WTC11 (cell line): ENCODE data around the gene MCTS1. TPM values are rescaled to one million over a fixed set of nuclear protein-coding genes. Genes with fewer than 3 reads are reported as not detected.

ENCODE experiments used
- ATAC-seq: fragments of 200-7000 bp; cut with Tn5 transposase; 2 replicates; pipeline ENCODE4 v1.10.0; 2021; ENCODE audit warnings: mild to moderate bottlenecking, moderate library complexity
- CTCF ChIA-PET: fragments of 300-600 bp; sonication (Branson Sonifier 250); formaldehyde crosslinking; loops from one replicate; lab custom pipeline; 2021; ENCODE audit warnings: antibody characterized with exemption; lab: Charles Lee
- POLR2A ChIA-PET: fragments of 350-600 bp; sonication (Branson Sonifier 250); formaldehyde crosslinking; loops from one replicate; lab custom pipeline; 2021; ENCODE audit warnings: antibody characterized with exemption; lab: Charles Lee
- DNase-seq: peaks from one replicate; pipeline ENCODE4 v3.0.0; 2021; ENCODE audit warnings: low spot score
- H3K27ac Mint-ChIP-seq: 2 replicates; pipeline ENCODE4 v1.8.0; 2021; ENCODE audit warnings: mixed read lengths
- H3K27me3 Mint-ChIP-seq: 2 replicates; pipeline ENCODE4 v1.8.0; 2021; ENCODE audit warnings: low read depth, mild to moderate bottlenecking, moderate library complexity, mixed read lengths
- H3K36me3 Mint-ChIP-seq: 2 replicates; pipeline ENCODE4 v1.8.0; 2021; ENCODE audit warnings: mixed read lengths
- H3K4me1 Mint-ChIP-seq: 2 replicates; pipeline ENCODE4 v1.8.0; 2022; ENCODE audit warnings: mixed read lengths
- H3K4me3 Mint-ChIP-seq: 2 replicates; pipeline ENCODE4 v1.8.0; 2021; ENCODE audit warnings: mild to moderate bottlenecking, moderate library complexity, mixed read lengths
- H3K9me3 Mint-ChIP-seq: 2 replicates; pipeline ENCODE4 v1.8.0; 2021; ENCODE audit warnings: mixed read lengths
- CREB1 ChIP-seq: sonication (generic); formaldehyde crosslinking; IDR thresholded peaks from 2 replicates; pipeline ENCODE4 v1.8.0; 2023; ENCODE audit warnings: mild to moderate bottlenecking, missing genetic modification reagents
- EMX1 ChIP-seq: fragments of 250-450 bp; sonication (Bioruptor Pico); IDR thresholded peaks from 2 replicates; pipeline ENCODE4 v1.8.0; 2021; ENCODE audit warnings: mild to moderate bottlenecking
- FOXJ3 ChIP-seq: sonication (generic); formaldehyde crosslinking; IDR thresholded peaks from 2 replicates; pipeline ENCODE4 v1.9.0; 2021; ENCODE audit warnings: missing genetic modification reagents, mild to moderate bottlenecking, borderline replicate concordance
- GABPB1 ChIP-seq: sonication (generic); formaldehyde crosslinking; IDR thresholded peaks from 2 replicates; pipeline ENCODE4 v1.8.1; 2023; ENCODE audit warnings: mild to moderate bottlenecking, missing genetic modification reagents
- NFYB ChIP-seq: sonication (generic); formaldehyde crosslinking; conservative IDR thresholded peaks from 2 replicates; pipeline ENCODE4 v1.8.0; 2022; ENCODE audit warnings: low read depth, missing genetic modification reagents
- NR3C1 ChIP-seq: sonication (generic); formaldehyde crosslinking; conservative IDR thresholded peaks from 2 replicates; pipeline ENCODE4 v1.8.1; 2023; ENCODE audit warnings: low read depth, mild to moderate bottlenecking, missing genetic modification reagents
- TCF7 ChIP-seq: sonication (generic); formaldehyde crosslinking; IDR thresholded peaks from 2 replicates; pipeline ENCODE4 v1.8.0; 2022; ENCODE audit warnings: mild to moderate bottlenecking, low read depth, missing genetic modification reagents, moderate library complexity
- TEAD1 ChIP-seq: sonication (generic); formaldehyde crosslinking; IDR thresholded peaks from 2 replicates; pipeline ENCODE4 v1.8.0; 2022; ENCODE audit warnings: mild to moderate bottlenecking, missing genetic modification reagents
- ZNF232 ChIP-seq: sonication (generic); formaldehyde crosslinking; IDR thresholded peaks from 2 replicates; pipeline ENCODE4 v1.8.0; 2022; ENCODE audit warnings: mild to moderate bottlenecking, missing genetic modification reagents
- ZNF416 ChIP-seq: fragments of 250-450 bp; sonication (Bioruptor Pico); IDR thresholded peaks from 2 replicates; pipeline ENCODE4 v1.9.0; 2021; ENCODE audit warnings: mild to moderate bottlenecking, inconsistent platforms
- ZNF671 ChIP-seq: fragments of 250-450 bp; sonication (Bioruptor Pico); IDR thresholded peaks from 2 replicates; pipeline ENCODE4 v1.8.0; 2021; ENCODE audit warnings: mild to moderate bottlenecking
- total RNA-seq: library from RNA; stranded (reverse); gene quantifications from 3 replicates; pipeline ENCODE4 v1.2.3, GENCODE V29; 2021
- TF ChIP-seq, protein P1 (sequence below): sonication (generic); formaldehyde crosslinking; IDR thresholded peaks from 2 replicates; pipeline ENCODE4 v1.8.0; 2022; ENCODE audit warnings: mild to moderate bottlenecking, missing genetic modification reagents
- TF ChIP-seq, protein P2 (sequence below): fragments of 250-450 bp; sonication (Bioruptor Pico); IDR thresholded peaks from 2 replicates; pipeline ENCODE4 v1.8.0; 2021; ENCODE audit warnings: mild to moderate bottlenecking
- TF ChIP-seq, protein P3 (sequence below): sonication (generic); formaldehyde crosslinking; IDR thresholded peaks from 2 replicates; pipeline ENCODE4 v1.8.1; 2022; ENCODE audit warnings: low read depth, mild to moderate bottlenecking, moderate library complexity, missing genetic modification reagents, borderline replicate concordance
- TF ChIP-seq, protein P4 (sequence below): sonication (generic); formaldehyde crosslinking; IDR thresholded peaks from 2 replicates; pipeline ENCODE4 v1.8.1; 2023; ENCODE audit warnings: mild to moderate bottlenecking, missing genetic modification reagents
- TF ChIP-seq, protein P5 (sequence below): sonication (generic); formaldehyde crosslinking; IDR thresholded peaks from 2 replicates; pipeline ENCODE4 v1.8.0; 2023; ENCODE audit warnings: missing genetic modification reagents
- TF ChIP-seq, protein P6 (sequence below): sonication (generic); formaldehyde crosslinking; IDR thresholded peaks from 2 replicates; pipeline ENCODE4 v1.8.0; 2022; ENCODE audit warnings: mild to moderate bottlenecking, missing genetic modification reagents
- TF ChIP-seq, protein P7 (sequence below): sonication (generic); formaldehyde crosslinking; IDR thresholded peaks from 2 replicates; pipeline ENCODE4 v1.8.1; 2023; ENCODE audit warnings: mild to moderate bottlenecking, missing genetic modification reagents
- TF ChIP-seq, protein P8 (sequence below): sonication (generic); formaldehyde crosslinking; IDR thresholded peaks from 2 replicates; pipeline ENCODE4 v1.8.1; 2023; ENCODE audit warnings: mild to moderate bottlenecking, missing genetic modification reagents, moderate library complexity
- TF ChIP-seq, protein P9 (sequence below): fragments of 250-450 bp; sonication (Bioruptor Pico); IDR thresholded peaks from 2 replicates; pipeline ENCODE4 v2.1.2; 2022; ENCODE audit warnings: mild to moderate bottlenecking, moderate library complexity

MCTS1 gene
- total RNA-seq, 1 experiment from 2014 or later: 22.8 TPM

DNA sequence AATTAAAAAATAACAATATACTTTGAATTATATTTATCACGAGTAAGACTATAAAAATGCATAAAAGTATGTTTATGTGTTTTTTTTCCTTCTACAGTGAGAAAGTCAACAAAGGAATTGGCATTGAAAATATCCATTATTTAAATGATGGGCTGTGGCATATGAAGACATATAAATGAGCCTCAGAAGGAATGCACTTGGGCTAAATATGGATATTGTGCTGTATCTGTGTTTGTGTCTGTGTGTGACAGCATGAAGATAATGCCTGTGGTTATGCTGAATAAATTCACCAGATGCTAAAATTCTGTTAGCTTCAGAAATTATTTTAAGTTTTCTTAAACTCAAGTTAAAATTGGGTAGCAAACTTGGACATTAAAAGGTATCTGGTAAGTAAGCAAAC, 8.2 kb downstream of the MCTS1 start (continued):
- TF ChIP-seq, protein P1, sequence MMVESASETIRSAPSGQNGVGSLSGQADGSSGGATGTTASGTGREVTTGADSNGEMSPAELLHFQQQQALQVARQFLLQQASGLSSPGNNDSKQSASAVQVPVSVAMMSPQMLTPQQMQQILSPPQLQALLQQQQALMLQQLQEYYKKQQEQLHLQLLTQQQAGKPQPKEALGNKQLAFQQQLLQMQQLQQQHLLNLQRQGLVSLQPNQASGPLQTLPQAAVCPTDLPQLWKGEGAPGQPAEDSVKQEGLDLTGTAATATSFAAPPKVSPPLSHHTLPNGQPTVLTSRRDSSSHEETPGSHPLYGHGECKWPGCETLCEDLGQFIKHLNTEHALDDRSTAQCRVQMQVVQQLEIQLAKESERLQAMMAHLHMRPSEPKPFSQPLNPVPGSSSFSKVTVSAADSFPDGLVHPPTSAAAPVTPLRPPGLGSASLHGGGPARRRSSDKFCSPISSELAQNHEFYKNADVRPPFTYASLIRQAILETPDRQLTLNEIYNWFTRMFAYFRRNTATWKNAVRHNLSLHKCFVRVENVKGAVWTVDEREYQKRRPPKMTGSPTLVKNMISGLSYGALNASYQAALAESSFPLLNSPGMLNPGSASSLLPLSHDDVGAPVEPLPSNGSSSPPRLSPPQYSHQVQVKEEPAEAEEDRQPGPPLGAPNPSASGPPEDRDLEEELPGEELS (CRISPR knock-in tag): no peak
- no peak for TF ChIP-seq TCF7
- no peak for TF ChIP-seq NR3C1 (CRISPR knock-in tag)
- TF ChIP-seq ZNF232 (CRISPR knock-in tag): no peak
- TF ChIP-seq GABPB1: no peak
- TF ChIP-seq NFYB (CRISPR knock-in tag): no peak
- TF ChIP-seq, protein P2, sequence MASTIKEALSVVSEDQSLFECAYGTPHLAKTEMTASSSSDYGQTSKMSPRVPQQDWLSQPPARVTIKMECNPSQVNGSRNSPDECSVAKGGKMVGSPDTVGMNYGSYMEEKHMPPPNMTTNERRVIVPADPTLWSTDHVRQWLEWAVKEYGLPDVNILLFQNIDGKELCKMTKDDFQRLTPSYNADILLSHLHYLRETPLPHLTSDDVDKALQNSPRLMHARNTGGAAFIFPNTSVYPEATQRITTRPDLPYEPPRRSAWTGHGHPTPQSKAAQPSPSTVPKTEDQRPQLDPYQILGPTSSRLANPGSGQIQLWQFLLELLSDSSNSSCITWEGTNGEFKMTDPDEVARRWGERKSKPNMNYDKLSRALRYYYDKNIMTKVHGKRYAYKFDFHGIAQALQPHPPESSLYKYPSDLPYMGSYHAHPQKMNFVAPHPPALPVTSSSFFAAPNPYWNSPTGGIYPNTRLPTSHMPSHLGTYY (CRISPR knock-in tag): no peak

DNA sequence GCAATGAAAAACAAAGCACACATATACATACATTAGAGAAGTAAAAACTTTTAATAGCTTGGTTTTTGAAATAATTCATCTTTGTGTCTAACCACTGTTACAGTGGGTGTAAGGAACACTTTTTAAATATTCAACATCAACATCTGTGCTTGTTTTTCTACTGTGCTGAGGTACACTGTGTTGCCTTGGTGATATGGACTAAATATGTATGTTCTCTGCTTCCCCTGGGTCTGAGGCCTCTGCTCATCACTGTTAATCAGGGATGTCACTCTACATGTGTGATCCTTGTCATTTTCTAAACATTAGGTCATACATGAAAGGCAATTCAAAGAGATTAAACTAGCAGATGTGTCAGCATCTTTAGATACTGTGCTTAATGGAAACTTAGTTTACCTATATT, 10.9 kb downstream of the MCTS1 start:
- no peaks in the 10 kb centered on the region for H3K4me1 Mint-ChIP-seq
- H3K9me3 Mint-ChIP-seq: no peaks in the 10 kb centered on the region
- H3K27ac Mint-ChIP-seq: no peak overlapping the region
- ChIA-PET POLR2A (no interaction called here), CTCF (no interaction called here)
- ATAC-seq (no peak), DNase-seq (no peak)
- H3K36me3 Mint-ChIP-seq: peaks cover 12% of the 10 kb centered on the region
- no peak overlapping the region for H3K4me3 Mint-ChIP-seq
- H3K27me3 Mint-ChIP-seq: no peaks in the 10 kb centered on the region
- TF ChIP-seq EMX1 (no peak), FOXJ3 (CRISPR knock-in tag) (no peak), CREB1 (CRISPR knock-in tag) (no peak), TEAD1 (CRISPR knock-in tag) (no peak), ZNF416 (CRISPR knock-in tag) (no peak), ZNF671 (CRISPR knock-in tag) (no peak), GABPB1 (no peak), NFYB (CRISPR knock-in tag) (no peak)
- TF ChIP-seq, protein P3, sequence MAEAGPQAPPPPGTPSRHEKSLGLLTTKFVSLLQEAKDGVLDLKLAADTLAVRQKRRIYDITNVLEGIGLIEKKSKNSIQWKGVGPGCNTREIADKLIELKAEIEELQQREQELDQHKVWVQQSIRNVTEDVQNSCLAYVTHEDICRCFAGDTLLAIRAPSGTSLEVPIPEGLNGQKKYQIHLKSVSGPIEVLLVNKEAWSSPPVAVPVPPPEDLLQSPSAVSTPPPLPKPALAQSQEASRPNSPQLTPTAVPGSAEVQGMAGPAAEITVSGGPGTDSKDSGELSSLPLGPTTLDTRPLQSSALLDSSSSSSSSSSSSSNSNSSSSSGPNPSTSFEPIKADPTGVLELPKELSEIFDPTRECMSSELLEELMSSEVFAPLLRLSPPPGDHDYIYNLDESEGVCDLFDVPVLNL (CRISPR knock-in tag): no peak
- TF ChIP-seq, protein P4, sequence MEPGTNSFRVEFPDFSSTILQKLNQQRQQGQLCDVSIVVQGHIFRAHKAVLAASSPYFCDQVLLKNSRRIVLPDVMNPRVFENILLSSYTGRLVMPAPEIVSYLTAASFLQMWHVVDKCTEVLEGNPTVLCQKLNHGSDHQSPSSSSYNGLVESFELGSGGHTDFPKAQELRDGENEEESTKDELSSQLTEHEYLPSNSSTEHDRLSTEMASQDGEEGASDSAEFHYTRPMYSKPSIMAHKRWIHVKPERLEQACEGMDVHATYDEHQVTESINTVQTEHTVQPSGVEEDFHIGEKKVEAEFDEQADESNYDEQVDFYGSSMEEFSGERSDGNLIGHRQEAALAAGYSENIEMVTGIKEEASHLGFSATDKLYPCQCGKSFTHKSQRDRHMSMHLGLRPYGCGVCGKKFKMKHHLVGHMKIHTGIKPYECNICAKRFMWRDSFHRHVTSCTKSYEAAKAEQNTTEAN: no peak
- TF ChIP-seq, protein P5, sequence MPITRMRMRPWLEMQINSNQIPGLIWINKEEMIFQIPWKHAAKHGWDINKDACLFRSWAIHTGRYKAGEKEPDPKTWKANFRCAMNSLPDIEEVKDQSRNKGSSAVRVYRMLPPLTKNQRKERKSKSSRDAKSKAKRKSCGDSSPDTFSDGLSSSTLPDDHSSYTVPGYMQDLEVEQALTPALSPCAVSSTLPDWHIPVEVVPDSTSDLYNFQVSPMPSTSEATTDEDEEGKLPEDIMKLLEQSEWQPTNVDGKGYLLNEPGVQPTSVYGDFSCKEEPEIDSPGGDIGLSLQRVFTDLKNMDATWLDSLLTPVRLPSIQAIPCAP: no peak
- TF ChIP-seq, protein P6, sequence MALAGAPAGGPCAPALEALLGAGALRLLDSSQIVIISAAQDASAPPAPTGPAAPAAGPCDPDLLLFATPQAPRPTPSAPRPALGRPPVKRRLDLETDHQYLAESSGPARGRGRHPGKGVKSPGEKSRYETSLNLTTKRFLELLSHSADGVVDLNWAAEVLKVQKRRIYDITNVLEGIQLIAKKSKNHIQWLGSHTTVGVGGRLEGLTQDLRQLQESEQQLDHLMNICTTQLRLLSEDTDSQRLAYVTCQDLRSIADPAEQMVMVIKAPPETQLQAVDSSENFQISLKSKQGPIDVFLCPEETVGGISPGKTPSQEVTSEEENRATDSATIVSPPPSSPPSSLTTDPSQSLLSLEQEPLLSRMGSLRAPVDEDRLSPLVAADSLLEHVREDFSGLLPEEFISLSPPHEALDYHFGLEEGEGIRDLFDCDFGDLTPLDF: no peak
- TF ChIP-seq, protein P7, sequence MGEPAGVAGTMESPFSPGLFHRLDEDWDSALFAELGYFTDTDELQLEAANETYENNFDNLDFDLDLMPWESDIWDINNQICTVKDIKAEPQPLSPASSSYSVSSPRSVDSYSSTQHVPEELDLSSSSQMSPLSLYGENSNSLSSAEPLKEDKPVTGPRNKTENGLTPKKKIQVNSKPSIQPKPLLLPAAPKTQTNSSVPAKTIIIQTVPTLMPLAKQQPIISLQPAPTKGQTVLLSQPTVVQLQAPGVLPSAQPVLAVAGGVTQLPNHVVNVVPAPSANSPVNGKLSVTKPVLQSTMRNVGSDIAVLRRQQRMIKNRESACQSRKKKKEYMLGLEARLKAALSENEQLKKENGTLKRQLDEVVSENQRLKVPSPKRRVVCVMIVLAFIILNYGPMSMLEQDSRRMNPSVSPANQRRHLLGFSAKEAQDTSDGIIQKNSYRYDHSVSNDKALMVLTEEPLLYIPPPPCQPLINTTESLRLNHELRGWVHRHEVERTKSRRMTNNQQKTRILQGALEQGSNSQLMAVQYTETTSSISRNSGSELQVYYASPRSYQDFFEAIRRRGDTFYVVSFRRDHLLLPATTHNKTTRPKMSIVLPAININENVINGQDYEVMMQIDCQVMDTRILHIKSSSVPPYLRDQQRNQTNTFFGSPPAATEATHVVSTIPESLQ (CRISPR knock-in tag): no peak
- TF ChIP-seq, protein P8, sequence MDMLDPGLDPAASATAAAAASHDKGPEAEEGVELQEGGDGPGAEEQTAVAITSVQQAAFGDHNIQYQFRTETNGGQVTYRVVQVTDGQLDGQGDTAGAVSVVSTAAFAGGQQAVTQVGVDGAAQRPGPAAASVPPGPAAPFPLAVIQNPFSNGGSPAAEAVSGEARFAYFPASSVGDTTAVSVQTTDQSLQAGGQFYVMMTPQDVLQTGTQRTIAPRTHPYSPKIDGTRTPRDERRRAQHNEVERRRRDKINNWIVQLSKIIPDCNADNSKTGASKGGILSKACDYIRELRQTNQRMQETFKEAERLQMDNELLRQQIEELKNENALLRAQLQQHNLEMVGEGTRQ (CRISPR knock-in tag): no peak
- TF ChIP-seq, protein P9, sequence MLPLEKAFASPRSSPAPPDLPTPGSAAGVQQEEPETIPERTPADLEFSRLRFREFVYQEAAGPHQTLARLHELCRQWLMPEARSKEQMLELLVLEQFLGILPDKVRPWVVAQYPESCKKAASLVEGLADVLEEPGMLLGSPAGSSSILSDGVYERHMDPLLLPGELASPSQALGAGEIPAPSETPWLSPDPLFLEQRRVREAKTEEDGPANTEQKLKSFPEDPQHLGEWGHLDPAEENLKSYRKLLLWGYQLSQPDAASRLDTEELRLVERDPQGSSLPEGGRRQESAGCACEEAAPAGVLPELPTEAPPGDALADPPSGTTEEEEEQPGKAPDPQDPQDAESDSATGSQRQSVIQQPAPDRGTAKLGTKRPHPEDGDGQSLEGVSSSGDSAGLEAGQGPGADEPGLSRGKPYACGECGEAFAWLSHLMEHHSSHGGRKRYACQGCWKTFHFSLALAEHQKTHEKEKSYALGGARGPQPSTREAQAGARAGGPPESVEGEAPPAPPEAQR (CRISPR knock-in tag): no peak
